ENCODE data around the gene SNX15. TPM values are rescaled to one million over a fixed set of nuclear protein-coding genes. Genes with fewer than 3 reads are reported as not detected.
"Not testable (repeated sequence)": the region's sequence is repeated elsewhere in the genome, so short reads cannot be mapped to it uniquely, and the experiment has no call there.

The SNX15 gene
- total and polyA plus RNA-seq, 2 donors (not counting 3 experiments of a cell fraction or from before 2014, with no cell fraction given) = 15.5 to 21.8 TPM

DNA sequence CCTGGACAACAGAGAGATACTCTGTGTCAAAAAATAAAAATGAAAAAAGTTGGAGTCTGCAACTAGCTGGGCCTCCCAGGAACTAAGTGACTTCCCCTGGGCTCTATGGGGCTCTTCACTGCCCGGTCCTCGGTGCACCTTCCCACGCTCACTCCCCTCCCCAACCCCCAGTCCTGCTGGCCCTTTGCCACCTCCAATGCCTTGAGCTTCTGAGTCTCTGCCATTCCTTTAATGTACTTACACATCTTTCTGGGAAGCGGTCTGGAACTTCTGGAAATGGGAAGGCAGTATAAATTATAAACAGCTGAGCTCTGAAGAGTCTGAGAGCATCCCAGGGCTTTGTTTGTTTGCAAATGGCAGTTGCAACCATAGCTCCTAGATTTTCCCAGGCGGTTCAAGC, 24.5 kb upstream of the SNX15 start:
- Histone ChIP-seq H3K27ac (ENCODE audit: insufficient read depth, low read depth, low read length) (no peak overlapping the region), H3K79me2 (ENCODE audit: control insufficient read depth, insufficient read depth, low read length) (no peaks in the 10 kb centered on the region), H3K4me3 (replicated peaks in 1 of 3; ENCODE audit: insufficient read depth in 1 of 3, low read depth in 1 of 3, low read length in 3 of 3) (no peak overlapping the region), H3K27me3 (ENCODE audit: control insufficient read depth in 2 of 2, insufficient read depth in 2 of 2, low read length in 2 of 2) (no peaks in the 10 kb centered on the region), H3K36me3 (ENCODE audit: control insufficient read depth in 2 of 2, extremely low read depth in 1 of 2, insufficient read depth in 2 of 2, low read length in 2 of 2) (no peaks in the 10 kb centered on the region), H3K9me1 (replicated peaks; ENCODE audit: control insufficient read depth, extremely low read depth, insufficient read depth, low read length) (no peaks in the 10 kb centered on the region), H2AFZ (ENCODE audit: low read depth, low read length) (no peak overlapping the region), H3K4me1 (ENCODE audit: control insufficient read depth, extremely low read depth, insufficient read depth, low read length) (no peaks in the 10 kb centered on the region), H3K4me2 (ENCODE audit: insufficient read depth, low read length) (no peak overlapping the region), H4K20me1 (replicated peaks; ENCODE audit: control insufficient read depth, extremely low read depth, insufficient read depth, low read length) (no peaks in the 10 kb centered on the region), H3K9ac (replicated peaks; ENCODE audit: extremely low read depth, insufficient read depth, low read length) (no peak overlapping the region), H3K9me3 (replicated peaks; ENCODE audit: control insufficient read depth, insufficient read depth, low read length) (no peaks in the 10 kb centered on the region)
- intact Hi-C loops (cut with micrococcal nuclease) = no loop called here
- DNase-seq (ENCODE audit: low read depth, low spot score) (no peak), FAIRE-seq (no peak)
- BruUV-seq (replicated peaks) = no TSS peak
- TF ChIP-seq EZH2 (IDR thresholded peaks at IDR 0.05; ENCODE audit: borderline replicate concordance, low read depth, low read length, severe bottlenecking) = no peak
- ChIA-PET CTCF (interaction anchor here (0.6 kb wide), 1 partner anchor 62 kb away, joined by 3 read pairs; no protein-coding TSS in a partner anchor), POLR2A (no interaction called here)
- dilution Hi-C loops (cut with MboI; ENCODE audit: extremely low pct_ligation_motif_present, low sequenced_read_pairs) = no loop called here

DNA sequence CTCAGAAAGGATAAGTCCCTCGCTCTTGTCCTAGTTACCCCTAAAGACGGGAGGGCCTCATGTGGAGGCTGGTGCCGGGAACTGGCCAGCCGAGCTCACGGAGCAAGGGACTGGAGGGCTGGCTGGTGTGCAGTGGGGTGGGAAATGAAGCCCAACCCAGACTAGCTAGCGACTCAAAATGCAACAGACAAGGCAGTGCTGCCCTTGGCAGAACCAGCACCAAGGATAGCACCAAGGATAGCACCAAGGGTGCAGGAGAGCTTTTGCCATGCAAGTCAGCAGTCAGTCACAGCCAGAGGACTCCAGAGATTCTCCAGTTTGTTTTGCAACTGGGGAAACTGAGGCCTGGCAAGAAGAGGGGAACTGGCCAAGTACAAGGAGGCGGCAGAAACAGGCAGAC, 24.0 kb upstream of the SNX15 start:
- dilution Hi-C loops (cut with MboI; ENCODE audit: extremely low pct_ligation_motif_present, low sequenced_read_pairs) = no loop called here
- DNase-seq (ENCODE audit: low read depth, low spot score) (no peak), FAIRE-seq (no peak)
- no peaks in the 10 kb centered on the region for H3K9me1 ChIP-seq (replicated peaks; ENCODE audit: control insufficient read depth, extremely low read depth, insufficient read depth, low read length)
- H3K36me3 ChIP-seq (ENCODE audit: control insufficient read depth in 2 of 2, extremely low read depth in 1 of 2, insufficient read depth in 2 of 2, low read length in 2 of 2) = no peaks in the 10 kb centered on the region
- intact Hi-C loops (cut with micrococcal nuclease) = no loop called here
- no peaks in the 10 kb centered on the region for H3K9me3 ChIP-seq (replicated peaks; ENCODE audit: control insufficient read depth, insufficient read depth, low read length)
- no peaks in the 10 kb centered on the region for H3K79me2 ChIP-seq (ENCODE audit: control insufficient read depth, insufficient read depth, low read length)
- POLR2A ChIA-PET = no interaction called here
- no peak overlapping the region for H3K9ac ChIP-seq (replicated peaks; ENCODE audit: extremely low read depth, insufficient read depth, low read length)
- TF ChIP-seq POLR2A (IDR thresholded peaks at IDR 0.05; ENCODE audit: low read depth, low read length) (no peak), EZH2 (IDR thresholded peaks at IDR 0.05; ENCODE audit: borderline replicate concordance, low read depth, low read length, severe bottlenecking) (no peak), MYC (IDR thresholded peaks at IDR 0.05; ENCODE audit: low read depth, low read length) (no peak), POLR2AphosphoS5 (IDR thresholded peaks at IDR 0.05; ENCODE audit: insufficient read depth, low read depth, low read length) (no peak), FOS (IDR thresholded peaks at IDR 0.05; ENCODE audit: borderline replicate concordance, insufficient read depth, low read length) (no peak), JUN (IDR thresholded peaks at IDR 0.05; ENCODE audit: borderline replicate concordance, insufficient read depth, insufficient read length, low read depth) (no peak), GATA2 (IDR thresholded peaks at IDR 0.05; ENCODE audit: insufficient read depth, insufficient read length, low read depth, low read length) (no peak)
- TF ChIP-seq, protein P1, sequence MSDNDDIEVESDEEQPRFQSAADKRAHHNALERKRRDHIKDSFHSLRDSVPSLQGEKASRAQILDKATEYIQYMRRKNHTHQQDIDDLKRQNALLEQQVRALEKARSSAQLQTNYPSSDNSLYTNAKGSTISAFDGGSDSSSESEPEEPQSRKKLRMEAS (IDR thresholded peaks at IDR 0.05; ENCODE audit: insufficient read depth, insufficient read length) = no peak
- TF ChIP-seq, protein P2, sequence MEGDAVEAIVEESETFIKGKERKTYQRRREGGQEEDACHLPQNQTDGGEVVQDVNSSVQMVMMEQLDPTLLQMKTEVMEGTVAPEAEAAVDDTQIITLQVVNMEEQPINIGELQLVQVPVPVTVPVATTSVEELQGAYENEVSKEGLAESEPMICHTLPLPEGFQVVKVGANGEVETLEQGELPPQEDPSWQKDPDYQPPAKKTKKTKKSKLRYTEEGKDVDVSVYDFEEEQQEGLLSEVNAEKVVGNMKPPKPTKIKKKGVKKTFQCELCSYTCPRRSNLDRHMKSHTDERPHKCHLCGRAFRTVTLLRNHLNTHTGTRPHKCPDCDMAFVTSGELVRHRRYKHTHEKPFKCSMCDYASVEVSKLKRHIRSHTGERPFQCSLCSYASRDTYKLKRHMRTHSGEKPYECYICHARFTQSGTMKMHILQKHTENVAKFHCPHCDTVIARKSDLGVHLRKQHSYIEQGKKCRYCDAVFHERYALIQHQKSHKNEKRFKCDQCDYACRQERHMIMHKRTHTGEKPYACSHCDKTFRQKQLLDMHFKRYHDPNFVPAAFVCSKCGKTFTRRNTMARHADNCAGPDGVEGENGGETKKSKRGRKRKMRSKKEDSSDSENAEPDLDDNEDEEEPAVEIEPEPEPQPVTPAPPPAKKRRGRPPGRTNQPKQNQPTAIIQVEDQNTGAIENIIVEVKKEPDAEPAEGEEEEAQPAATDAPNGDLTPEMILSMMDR (IDR thresholded peaks at IDR 0.05; ENCODE audit: extremely low read depth in 1 of 2, insufficient read depth in 1 of 2, low read depth in 1 of 2, low read length in 2 of 2) = no peak
- H3K27me3 ChIP-seq (ENCODE audit: control insufficient read depth in 2 of 2, insufficient read depth in 2 of 2, low read length in 2 of 2) = no peaks in the 10 kb centered on the region
- no peaks in the 10 kb centered on the region for H3K4me1 ChIP-seq (ENCODE audit: control insufficient read depth, extremely low read depth, insufficient read depth, low read length)
- no TSS peak for BruUV-seq (replicated peaks)
- H4K20me1 ChIP-seq (replicated peaks; ENCODE audit: control insufficient read depth, extremely low read depth, insufficient read depth, low read length) = no peaks in the 10 kb centered on the region
- H3K27ac ChIP-seq (ENCODE audit: insufficient read depth, low read depth, low read length) = no peak overlapping the region
- H3K4me3 ChIP-seq (replicated peaks in 1 of 3; ENCODE audit: insufficient read depth in 1 of 3, low read depth in 1 of 3, low read length in 3 of 3) = no peak overlapping the region
- no peak overlapping the region for H2AFZ ChIP-seq (ENCODE audit: low read depth, low read length)
- H3K4me2 ChIP-seq (ENCODE audit: insufficient read depth, low read length) = no peak overlapping the region
- CTCF ChIA-PET = interaction anchor here (1.4 kb wide), 1 partner anchor 10 kb away, joined by 3 read pairs; no protein-coding TSS in a partner anchor

DNA sequence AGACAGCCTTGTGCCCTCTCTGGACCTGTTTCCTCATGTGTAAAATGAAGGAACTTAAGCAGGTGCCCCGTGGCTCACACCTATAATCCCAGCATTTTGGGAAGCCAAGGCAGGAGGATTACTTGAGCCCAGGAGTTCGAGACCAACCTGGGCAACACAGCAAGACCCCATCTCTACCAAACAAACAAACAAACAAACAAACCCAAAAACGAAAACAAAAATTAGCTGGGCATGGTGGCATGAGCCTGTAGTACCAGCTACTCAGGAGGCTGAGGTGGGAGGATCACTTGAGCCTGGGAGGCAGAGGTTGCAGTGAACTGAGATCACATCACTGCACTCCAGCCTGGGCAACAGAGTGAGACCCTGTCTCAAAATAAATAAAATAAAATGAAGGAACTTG, 23.3 kb upstream of the SNX15 start:
- intact Hi-C loops (cut with micrococcal nuclease); FAIRE-seq; H3K9ac ChIP-seq (replicated peaks; ENCODE audit: extremely low read depth, insufficient read depth, low read length); H3K27ac ChIP-seq (ENCODE audit: insufficient read depth, low read depth, low read length); H3K4me3 ChIP-seq (replicated peaks in 1 of 3; ENCODE audit: insufficient read depth in 1 of 3, low read depth in 1 of 3, low read length in 3 of 3); H2AFZ ChIP-seq (ENCODE audit: low read depth, low read length); H3K9me3 ChIP-seq (replicated peaks; ENCODE audit: control insufficient read depth, insufficient read depth, low read length); POLR2A ChIA-PET; BruUV-seq (replicated peaks); H3K4me1 ChIP-seq (ENCODE audit: control insufficient read depth, extremely low read depth, insufficient read depth, low read length); H3K79me2 ChIP-seq (ENCODE audit: control insufficient read depth, insufficient read depth, low read length); H4K20me1 ChIP-seq (replicated peaks; ENCODE audit: control insufficient read depth, extremely low read depth, insufficient read depth, low read length); DNase-seq (ENCODE audit: low read depth, low spot score); H3K36me3 ChIP-seq (ENCODE audit: control insufficient read depth in 2 of 2, extremely low read depth in 1 of 2, insufficient read depth in 2 of 2, low read length in 2 of 2); H3K4me2 ChIP-seq (ENCODE audit: insufficient read depth, low read length); H3K9me1 ChIP-seq (replicated peaks; ENCODE audit: control insufficient read depth, extremely low read depth, insufficient read depth, low read length); H3K27me3 ChIP-seq (ENCODE audit: control insufficient read depth in 2 of 2, insufficient read depth in 2 of 2, low read length in 2 of 2); dilution Hi-C loops (cut with MboI; ENCODE audit: extremely low pct_ligation_motif_present, low sequenced_read_pairs): not testable (repeated sequence)
- CTCF ChIA-PET = interaction anchor here (1.4 kb wide), 1 partner anchor 9 kb away, joined by 3 read pairs; no protein-coding TSS in a partner anchor
